ENCODE data around the gene TLE2.

DNA sequence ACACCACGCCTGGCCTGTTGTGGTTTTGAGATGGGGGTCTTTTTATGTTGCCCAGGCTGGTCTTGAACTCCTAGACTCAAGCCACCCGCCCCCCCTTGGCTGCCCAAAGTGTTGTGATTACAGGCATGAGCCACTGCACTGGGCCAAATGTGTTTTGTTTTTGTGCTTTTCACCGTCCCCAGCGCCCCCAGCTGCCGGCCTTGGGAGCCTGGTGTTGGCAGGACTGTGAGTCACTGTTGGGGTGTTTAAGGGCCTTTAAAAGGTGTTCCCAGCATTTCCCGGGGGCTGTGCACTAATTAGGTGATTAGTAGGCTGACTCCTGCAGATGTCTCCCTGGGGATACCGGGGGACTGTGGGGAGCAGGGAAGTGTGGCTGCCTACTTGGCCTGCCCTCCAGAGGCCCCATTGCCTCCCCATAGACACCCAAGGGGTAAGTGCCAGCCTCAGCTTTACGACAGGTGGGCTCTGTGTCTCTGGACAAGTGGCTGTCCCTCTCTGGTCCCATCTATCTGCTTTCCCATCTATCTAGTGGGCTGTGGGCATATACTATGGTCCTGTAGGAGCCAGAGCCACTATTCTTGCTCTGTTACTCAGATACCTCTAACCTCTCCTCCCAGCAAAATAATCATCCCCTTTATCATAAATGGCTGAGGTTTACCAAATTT is 45.0 kb upstream of the TLE2 start:
- TF ChIP-seq CTCF (IDR thresholded peaks at IDR 0.05; ENCODE audit: low read length) (no peak), EZH2phosphoT487 (IDR thresholded peaks at IDR 0.05; ENCODE audit: low read length) (no peak)
